ENCODE data around the gene SORL1-AS1.

The SORL1-AS1 gene

GRCh38 chr11:121452609-121453150 is at the start of gene SORL1-AS1:
Gene SORL1-AS1 (minus strand): TSS chr11:121452967.
- H3K36me3 ChIP-seq = no peaks in the 10 kb centered on the region
- intact Hi-C loops (cut with DNase I) = loop anchor here (2.0 to 10.0 kb wide), 3 partner anchors 82 to 138 kb away; no protein-coding TSS in a partner anchor
- H3K4me3 ChIP-seq = peak within 1 kb of the TSS; percentile 84 to 85
- peak within 1 kb of the TSS; percentile 76 to 82 for H3K27ac ChIP-seq
- no peaks in the 10 kb centered on the region for H3K9me3 ChIP-seq
- WGBS = 1% methylated on average over 21 of the region's 21 CpGs
- TF ChIP-seq CTCF (IDR thresholded peaks at IDR 0.05) = no peak
- TF ChIP-seq POLR2AphosphoS5 (IDR thresholded peaks at IDR 0.05) = peak; percentile 19
- no peak for TF ChIP-seq POLR2A (IDR thresholded peaks at IDR 0.05)
- no peaks in the 10 kb centered on the region for H3K27me3 ChIP-seq (replicated peaks; ENCODE audit: insufficient read depth)
- DNase-seq (ENCODE audit: low spot score) = no peak
- no peaks in the 10 kb centered on the region for H3K4me1 ChIP-seq (replicated peaks)

DNA sequence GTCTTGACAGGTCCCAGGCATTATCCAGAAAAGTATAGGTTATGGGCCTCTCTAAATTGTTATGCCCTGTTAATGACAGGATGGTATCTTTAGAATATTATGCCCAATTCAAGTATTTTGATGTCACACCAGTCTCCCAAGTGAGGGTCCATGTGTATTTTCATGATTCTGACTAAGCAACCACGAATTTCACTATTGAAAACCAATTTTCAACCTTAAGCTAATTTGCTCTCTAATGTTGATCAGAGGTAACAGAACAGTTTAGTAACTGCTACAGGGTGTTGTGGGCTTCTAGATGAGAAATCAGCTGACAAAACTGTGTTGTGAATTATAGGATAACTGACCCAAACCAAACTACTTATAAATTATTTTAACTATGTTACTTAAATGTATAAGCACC is 48.0 kb upstream of the SORL1-AS1 start:
- Histone ChIP-seq H3K4me1 (replicated peaks) (no peaks in the 10 kb centered on the region), H3K27me3 (replicated peaks; ENCODE audit: insufficient read depth) (no peaks in the 10 kb centered on the region), H3K27ac (no peak overlapping the region), H3K9me3 (no peaks in the 10 kb centered on the region), H3K4me3 (no peak overlapping the region), H3K36me3 (peaks cover 0 to 3% of the 10 kb centered on the region in 2 donors)
- intact Hi-C loops (cut with DNase I) = no loop called here
- 81% methylated on average over 1 of the region's 1 CpG for WGBS
- no peak for DNase-seq (ENCODE audit: low spot score)
- no peak for TF ChIP-seq POLR2A (IDR thresholded peaks at IDR 0.05)
- no peak for TF ChIP-seq POLR2AphosphoS5 (IDR thresholded peaks at IDR 0.05)
- no peak for TF ChIP-seq CTCF (IDR thresholded peaks at IDR 0.05)

GRCh38 chr11:121500275-121500674 is 47.5 kb upstream of the SORL1-AS1 start:
- Histone ChIP-seq H3K27me3 (replicated peaks; ENCODE audit: insufficient read depth) (no peaks in the 10 kb centered on the region), H3K36me3 (peaks cover 0 to 3% of the 10 kb centered on the region in 2 donors), H3K4me1 (replicated peaks) (no peaks in the 10 kb centered on the region), H3K4me3 (no peak overlapping the region), H3K27ac (no peak overlapping the region), H3K9me3 (no peaks in the 10 kb centered on the region)
- 72% methylated on average over 2 of the region's 2 CpGs for WGBS
- no peak for DNase-seq (ENCODE audit: low spot score)
- TF ChIP-seq POLR2A (IDR thresholded peaks at IDR 0.05) (no peak), POLR2AphosphoS5 (IDR thresholded peaks at IDR 0.05) (no peak), CTCF (IDR thresholded peaks at IDR 0.05) (no peak)
- intact Hi-C loops (cut with DNase I) = no loop called here

GRCh38 chr11:121499405-121499804 is 46.6 kb upstream of the SORL1-AS1 start:
- WGBS = 10% methylated on average over 2 of the region's 2 CpGs
- Histone ChIP-seq H3K4me1 (replicated peaks) (no peaks in the 10 kb centered on the region), H3K27ac (no peak overlapping the region), H3K27me3 (replicated peaks; ENCODE audit: insufficient read depth) (no peaks in the 10 kb centered on the region), H3K36me3 (peaks cover 0 to 3% of the 10 kb centered on the region in 2 donors), H3K4me3 (no peak overlapping the region), H3K9me3 (no peaks in the 10 kb centered on the region)
- TF ChIP-seq POLR2A (IDR thresholded peaks at IDR 0.05) (no peak), CTCF (IDR thresholded peaks at IDR 0.05) (no peak), POLR2AphosphoS5 (IDR thresholded peaks at IDR 0.05) (no peak)
- no peak for DNase-seq (ENCODE audit: low spot score)
- intact Hi-C loops (cut with DNase I) = no loop called here
